ENCODE measurements around the gene KLK7.

KLK7 gene

DNA sequence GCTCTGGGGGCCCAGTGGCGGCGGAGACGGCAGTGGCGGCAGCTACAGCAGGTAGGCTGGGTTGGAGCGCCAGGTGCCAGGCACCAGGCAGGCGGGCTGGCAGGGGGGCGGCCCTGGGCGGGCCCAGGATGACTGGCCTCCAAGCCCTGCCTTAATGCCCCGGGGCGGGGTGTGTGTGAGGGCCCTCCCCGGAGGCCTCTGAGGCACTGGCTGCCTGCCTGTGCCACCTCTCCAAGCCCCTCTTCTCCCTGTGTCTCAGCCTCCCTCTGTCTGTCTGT is 42.8 kb upstream of the KLK7 start, which contains the start of gene KLK11:
Gene KLK11 (minus strand): TSS at position 63 of the 278 bp plus-strand sequence. CDS start 985 bp downstream, outside the sequence.
- H3K27ac ChIP-seq: no peak within 1 kb of the TSS
- no peak for TF ChIP-seq ZFX (IDR thresholded peaks at IDR 0.05)
- TF ChIP-seq, protein P1, sequence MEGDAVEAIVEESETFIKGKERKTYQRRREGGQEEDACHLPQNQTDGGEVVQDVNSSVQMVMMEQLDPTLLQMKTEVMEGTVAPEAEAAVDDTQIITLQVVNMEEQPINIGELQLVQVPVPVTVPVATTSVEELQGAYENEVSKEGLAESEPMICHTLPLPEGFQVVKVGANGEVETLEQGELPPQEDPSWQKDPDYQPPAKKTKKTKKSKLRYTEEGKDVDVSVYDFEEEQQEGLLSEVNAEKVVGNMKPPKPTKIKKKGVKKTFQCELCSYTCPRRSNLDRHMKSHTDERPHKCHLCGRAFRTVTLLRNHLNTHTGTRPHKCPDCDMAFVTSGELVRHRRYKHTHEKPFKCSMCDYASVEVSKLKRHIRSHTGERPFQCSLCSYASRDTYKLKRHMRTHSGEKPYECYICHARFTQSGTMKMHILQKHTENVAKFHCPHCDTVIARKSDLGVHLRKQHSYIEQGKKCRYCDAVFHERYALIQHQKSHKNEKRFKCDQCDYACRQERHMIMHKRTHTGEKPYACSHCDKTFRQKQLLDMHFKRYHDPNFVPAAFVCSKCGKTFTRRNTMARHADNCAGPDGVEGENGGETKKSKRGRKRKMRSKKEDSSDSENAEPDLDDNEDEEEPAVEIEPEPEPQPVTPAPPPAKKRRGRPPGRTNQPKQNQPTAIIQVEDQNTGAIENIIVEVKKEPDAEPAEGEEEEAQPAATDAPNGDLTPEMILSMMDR (conservative IDR thresholded peaks at IDR 0.05): no peak

DNA sequence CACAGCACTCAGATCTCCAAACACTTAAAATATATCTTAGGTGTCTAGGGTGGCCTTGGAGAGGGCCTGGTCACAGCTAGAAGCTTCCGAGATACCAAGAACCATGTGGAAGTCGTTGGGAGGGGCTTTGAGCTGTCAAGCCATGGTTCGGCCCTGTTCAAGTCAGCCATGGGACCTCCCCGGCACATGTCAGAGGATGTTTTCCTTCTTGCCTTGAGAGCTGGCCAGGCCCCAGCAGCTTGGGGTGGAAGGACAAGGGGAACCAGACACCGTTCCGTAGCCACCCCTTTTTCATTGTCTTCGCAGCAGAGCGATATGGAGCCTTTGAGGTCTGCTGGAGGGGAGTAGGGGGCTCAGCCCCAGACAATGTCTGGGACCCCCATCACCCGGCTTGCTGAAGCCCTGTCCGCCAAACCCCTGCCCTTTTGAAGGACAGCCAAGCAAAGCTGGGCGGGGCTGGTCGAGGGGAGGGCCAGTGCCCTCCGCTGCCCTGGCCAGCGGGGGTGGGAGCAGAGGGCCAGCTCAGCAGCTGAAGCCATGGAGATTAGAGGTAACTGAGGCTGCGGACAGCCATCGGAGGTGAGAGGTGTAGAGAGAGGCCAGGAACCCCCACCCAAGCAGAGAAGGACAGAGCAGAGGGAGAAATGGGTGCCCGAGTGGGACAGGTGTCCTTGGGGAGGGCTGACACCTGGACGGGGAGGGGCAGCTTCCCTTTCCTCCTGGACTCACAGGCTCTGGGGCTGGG is 42.3 kb upstream of the KLK7 start:
- H3K27ac ChIP-seq: no peak overlapping the region
- no peak for TF ChIP-seq ZFX (IDR thresholded peaks at IDR 0.05)
- TF ChIP-seq, protein P1 (conservative IDR thresholded peaks at IDR 0.05): no peak

DNA sequence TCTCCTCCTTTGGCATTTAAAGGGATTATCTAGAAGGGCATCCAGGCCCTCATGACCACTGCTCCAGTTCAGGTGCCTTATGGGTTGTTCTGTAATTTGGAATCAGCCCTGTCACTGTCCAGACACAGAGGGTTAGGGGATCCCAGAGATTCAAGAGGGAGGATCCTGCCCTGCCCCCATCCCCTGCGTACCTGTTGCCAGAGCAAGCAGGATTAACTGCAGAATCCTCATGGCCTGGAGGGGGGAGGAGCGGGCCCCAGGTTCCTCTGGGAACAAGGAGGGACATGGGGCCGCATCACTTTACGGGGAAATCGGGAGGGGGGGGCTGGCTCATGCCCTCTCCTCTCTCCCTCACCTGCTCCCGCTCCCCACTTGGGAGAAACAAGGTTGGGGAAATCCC is 41.7 kb upstream of the KLK7 start:
- H3K27ac ChIP-seq: no peak overlapping the region
- TF ChIP-seq ZFX (IDR thresholded peaks at IDR 0.05): no peak
- TF ChIP-seq, protein P1 (conservative IDR thresholded peaks at IDR 0.05): no peak

DNA sequence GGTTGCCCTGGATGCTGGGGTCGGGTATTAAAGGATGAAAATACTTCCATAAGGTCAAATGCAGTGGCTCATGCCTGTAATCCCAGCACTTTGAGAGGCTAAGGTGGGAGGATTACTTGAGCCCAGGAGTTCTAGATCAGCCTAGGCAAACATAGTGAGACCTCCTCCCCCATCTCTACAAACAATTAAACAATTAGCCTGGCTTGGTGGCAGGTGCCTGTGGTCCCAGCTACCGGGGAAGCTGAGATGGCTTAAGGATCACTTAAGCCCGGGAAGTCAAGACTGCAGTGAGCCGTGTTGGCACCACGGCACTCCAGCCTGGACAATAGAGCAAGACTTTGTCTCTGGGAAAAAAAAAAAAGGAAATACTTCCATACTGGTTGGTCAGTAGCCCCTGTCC is 41.2 kb upstream of the KLK7 start:
- TF ChIP-seq, protein P1 (conservative IDR thresholded peaks at IDR 0.05): no peak
- TF ChIP-seq ZFX (IDR thresholded peaks at IDR 0.05): no peak
- H3K27ac ChIP-seq: no peak overlapping the region

DNA sequence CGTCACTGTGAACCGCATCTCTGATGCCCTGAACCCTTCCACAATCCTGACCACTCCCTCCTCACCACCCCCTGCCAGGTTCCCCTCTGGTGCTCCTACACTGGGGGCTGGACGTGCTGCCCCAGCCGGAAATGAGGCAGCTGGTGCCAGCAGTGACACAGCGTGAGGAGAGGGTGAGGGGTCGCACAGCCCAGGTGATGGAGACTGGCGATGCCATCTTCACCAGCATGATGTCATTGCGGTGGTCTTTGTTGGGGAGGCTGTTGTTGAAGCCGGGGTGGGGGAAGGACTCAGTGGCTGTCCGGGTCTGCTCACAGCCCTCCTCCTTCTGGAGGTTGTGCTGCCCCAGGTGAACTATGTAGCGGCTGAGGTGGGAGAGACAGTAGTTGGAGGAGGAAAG is 40.2 kb upstream of the KLK7 start:
- TF ChIP-seq ZFX (IDR thresholded peaks at IDR 0.05): no peak
- TF ChIP-seq, protein P1 (conservative IDR thresholded peaks at IDR 0.05): no peak

DNA sequence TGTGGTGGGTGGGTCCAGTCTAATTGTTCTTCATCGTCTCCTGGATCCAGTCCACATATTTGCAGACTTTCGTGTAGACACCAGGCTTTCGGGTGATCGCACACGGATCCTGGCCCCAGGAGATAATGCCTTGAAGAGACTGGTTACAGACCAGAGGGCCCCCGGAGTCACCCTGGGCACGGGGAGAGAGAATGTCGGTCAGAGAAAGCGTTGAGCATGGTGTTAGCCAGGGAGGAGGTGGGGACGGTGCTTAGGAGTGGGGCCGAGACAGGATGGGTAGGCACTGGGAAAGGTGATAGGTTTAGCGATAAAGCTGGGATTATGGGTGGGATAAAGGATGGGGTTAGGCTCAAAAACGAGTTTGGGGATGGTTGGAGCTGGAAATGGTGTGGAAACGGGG is 38.8 kb upstream of the KLK7 start:
- no peak overlapping the region for H3K27ac ChIP-seq
- TF ChIP-seq, protein P1 (conservative IDR thresholded peaks at IDR 0.05): no peak
- TF ChIP-seq ZFX (IDR thresholded peaks at IDR 0.05): no peak

More for the DNA sequence above, 40.2 kb upstream of the KLK7 start:
- no peak overlapping the region for H3K27ac ChIP-seq

DNA sequence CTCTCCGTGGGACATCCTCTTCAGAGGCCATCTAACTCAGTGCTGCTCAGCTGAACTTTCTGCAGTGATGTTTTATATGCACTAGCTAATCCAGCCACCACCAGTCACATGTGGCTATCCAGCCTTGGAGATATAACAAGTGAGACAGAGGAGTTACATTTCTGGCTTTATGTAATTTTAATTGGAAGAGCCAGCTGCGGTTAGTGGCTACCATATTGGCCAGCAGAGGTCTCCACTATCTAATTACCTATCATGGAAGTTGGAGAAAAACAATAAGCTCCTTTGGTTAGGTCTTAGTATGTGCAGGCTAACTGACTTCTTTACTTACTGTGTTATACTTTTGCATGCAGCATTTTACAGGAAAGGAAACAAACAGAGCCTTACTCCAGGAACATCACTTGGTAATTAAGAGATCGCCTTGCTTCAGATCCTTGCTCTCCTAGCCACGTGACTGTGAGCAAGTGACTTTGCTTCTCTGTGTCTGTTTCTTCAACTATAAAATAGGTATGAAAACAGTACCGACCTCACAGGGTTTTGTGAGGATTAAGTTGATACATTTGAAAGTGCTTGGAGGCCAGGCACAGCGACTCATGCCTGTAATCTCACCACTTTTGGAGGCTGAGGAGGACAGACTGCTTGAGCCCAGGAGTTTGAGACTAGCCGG is 37.4 kb upstream of the KLK7 start:
- no peak for TF ChIP-seq ZFX (IDR thresholded peaks at IDR 0.05)
- TF ChIP-seq, protein P1 (conservative IDR thresholded peaks at IDR 0.05): peak; percentile 94
- no peak overlapping the region for H3K27ac ChIP-seq
